Stimulated activated naive B cell treated with anti-CD40 and anti-IgM and Interleukin-4, amounts not matched to agents 10 μg/mL and 1 μg/mL and 100 μg/mL, for 72 hours (primary cell): ENCODE measurements around the gene NDUFA13.
A peak's percentile ranks its signal among the peaks of the same experiment; 100 is the strongest.

ENCODE experiments used
- ATAC-seq, 2 donors: fragments of 150-1000 bp; cut with Tn5 transposase; replicated peaks; 2 replicates each; pipeline ENCODE4 v1.10.0; 2021; ENCODE audit warnings: moderate library complexity in 1 of 2
- DNase-seq: peaks from one replicate; pipeline ENCODE4 v3.0.0; 2021
- H3K27ac Mint-ChIP-seq: one replicate; pipeline ENCODE4 v1.8.0; 2022; ENCODE audit warnings: mild to moderate bottlenecking, mixed read lengths
- H3K27me3 Mint-ChIP-seq, 2 donors: one replicate each; pipeline ENCODE4 v1.8.0; 2022; ENCODE audit warnings: mixed read lengths in 2 of 2
- H3K36me3 Mint-ChIP-seq, 2 donors: one replicate each; pipeline ENCODE4 v1.8.0; 2022; ENCODE audit warnings: mixed read lengths in 2 of 2, mild to moderate bottlenecking in 1 of 2
- H3K4me1 Mint-ChIP-seq, 2 donors: one replicate each; pipeline ENCODE4 v1.8.0; 2022; ENCODE audit warnings: mixed read lengths in 2 of 2, mild to moderate bottlenecking in 1 of 2
- H3K4me3 Mint-ChIP-seq, 2 donors: one replicate each; pipeline ENCODE4 v1.8.0; 2022; ENCODE audit warnings: mild to moderate bottlenecking in 2 of 2, mixed read lengths in 2 of 2, moderate library complexity in 1 of 2
- H3K9me3 Mint-ChIP-seq, 2 donors: one replicate each; pipeline ENCODE4 v1.8.0; 2022; ENCODE audit warnings: mixed read lengths in 2 of 2, mild to moderate bottlenecking in 1 of 2

Gene NDUFA13

GRCh38 chr19:19540064-19540714, 24.2 kb downstream of the NDUFA13 start:
- H3K4me3 Mint-ChIP-seq = peak overlapping the region; percentile 76 to 84
- peaks cover 10 to 13% of the 10 kb centered on the region in 2 donors for H3K36me3 Mint-ChIP-seq
- peak; percentile 41 for DNase-seq
- H3K4me1 Mint-ChIP-seq = peaks cover 20 to 29% of the 10 kb centered on the region in 2 donors
- H3K27ac Mint-ChIP-seq = peak overlapping the region; percentile 42
- ATAC-seq = peak; percentile 27 to 50
- H3K9me3 Mint-ChIP-seq = no peaks in the 10 kb centered on the region
- H3K27me3 Mint-ChIP-seq = peaks cover 52 to 69% of the 10 kb centered on the region in 2 donors

- H3K27ac Mint-ChIP-seq = peak overlapping the region; percentile 42
- no peaks in the 10 kb centered on the region for H3K9me3 Mint-ChIP-seq
- H3K36me3 Mint-ChIP-seq = peaks cover 10 to 11% of the 10 kb centered on the region in 2 donors
- ATAC-seq (peak; percentile 83), DNase-seq (peak; percentile 58)
- H3K27me3 Mint-ChIP-seq = peaks cover 52 to 69% of the 10 kb centered on the region in 2 donors
- peaks cover 20 to 29% of the 10 kb centered on the region in 2 donors for H3K4me1 Mint-ChIP-seq
- peak overlapping the region; percentile 76 to 84 for H3K4me3 Mint-ChIP-seq
These were observed 24.9 kb downstream of the NDUFA13 start for GRCh38 chr19:19540715-19541515.

GRCh38 chr19:19541616-19542015, 25.6 kb downstream of the NDUFA13 start:
- peaks cover 5 to 9% of the 10 kb centered on the region in 2 donors for H3K36me3 Mint-ChIP-seq
- no peaks in the 10 kb centered on the region for H3K9me3 Mint-ChIP-seq
- no peak overlapping the region for H3K27ac Mint-ChIP-seq
- H3K4me1 Mint-ChIP-seq = peaks cover 20 to 29% of the 10 kb centered on the region in 2 donors
- peaks cover 52 to 69% of the 10 kb centered on the region in 2 donors for H3K27me3 Mint-ChIP-seq
- ATAC-seq (no peak), DNase-seq (no peak)
- peak overlapping the region in 1 of 2 donors; percentile 12 for H3K4me3 Mint-ChIP-seq

GRCh38 chr19:19542507-19542906, 26.5 kb downstream of the NDUFA13 start:
- Mint-ChIP-seq H3K4me3 (no peak overlapping the region), H3K4me1 (peaks cover 20 to 29% of the 10 kb centered on the region in 2 donors), H3K27ac (no peak overlapping the region), H3K9me3 (no peaks in the 10 kb centered on the region), H3K36me3 (peaks cover 2 to 5% of the 10 kb centered on the region in 2 donors), H3K27me3 (peaks cover 47 to 62% of the 10 kb centered on the region in 2 donors)
- ATAC-seq (no peak), DNase-seq (no peak)

- no peak overlapping the region for H3K27ac Mint-ChIP-seq
- no peak for ATAC-seq
- H3K36me3 Mint-ChIP-seq = peaks cover 2 to 5% of the 10 kb centered on the region in 2 donors
- H3K9me3 Mint-ChIP-seq = no peaks in the 10 kb centered on the region
- H3K4me1 Mint-ChIP-seq = peaks cover 16 to 29% of the 10 kb centered on the region in 2 donors
- peaks cover 43 to 57% of the 10 kb centered on the region in 2 donors for H3K27me3 Mint-ChIP-seq
- H3K4me3 Mint-ChIP-seq = no peak overlapping the region
- DNase-seq = no peak
These were observed 27.1 kb downstream of the NDUFA13 start for GRCh38 chr19:19543101-19543500.

- Mint-ChIP-seq H3K27me3 (peaks cover 40 to 57% of the 10 kb centered on the region in 2 donors), H3K27ac (no peak overlapping the region), H3K4me1 (peaks cover 13 to 24% of the 10 kb centered on the region in 2 donors), H3K9me3 (no peaks in the 10 kb centered on the region), H3K4me3 (no peak overlapping the region), H3K36me3 (peaks cover 2 to 4% of the 10 kb centered on the region in 2 donors)
- DNase-seq (no peak), ATAC-seq (no peak)
These were observed 27.6 kb downstream of the NDUFA13 start for GRCh38 chr19:19543640-19544039.

GRCh38 chr19:19544257-19544953, 28.4 kb downstream of the NDUFA13 start:
- no peak for DNase-seq
- H3K9me3 Mint-ChIP-seq = no peaks in the 10 kb centered on the region
- no peak overlapping the region for H3K27ac Mint-ChIP-seq

GRCh38 chr19:19544954-19545591, 29.0 kb downstream of the NDUFA13 start:
- Mint-ChIP-seq H3K4me1 (peaks cover 10 to 12% of the 10 kb centered on the region in 2 donors), H3K9me3 (no peaks in the 10 kb centered on the region), H3K27me3 (peaks cover 34 to 57% of the 10 kb centered on the region in 2 donors), H3K4me3 (no peak overlapping the region), H3K27ac (no peak overlapping the region), H3K36me3 (peaks cover 0 to 2% of the 10 kb centered on the region in 2 donors)
- no peak for DNase-seq
- ATAC-seq = no peak

More at GRCh38 chr19:19544257-19544953, 28.4 kb downstream of the NDUFA13 start:
- Mint-ChIP-seq H3K27me3 (peaks cover 34 to 57% of the 10 kb centered on the region in 2 donors), H3K4me3 (no peak overlapping the region), H3K4me1 (peaks cover 10 to 17% of the 10 kb centered on the region in 2 donors), H3K36me3 (peaks cover 0 to 2% of the 10 kb centered on the region in 2 donors)
- no peak for ATAC-seq

- no peak for ATAC-seq
- Mint-ChIP-seq H3K4me3 (no peak overlapping the region), H3K36me3 (no peaks in the 10 kb centered on the region), H3K4me1 (peaks cover 7 to 9% of the 10 kb centered on the region in 2 donors), H3K9me3 (no peaks in the 10 kb centered on the region), H3K27me3 (peaks cover 34 to 54% of the 10 kb centered on the region in 2 donors), H3K27ac (no peak overlapping the region)
- no peak for DNase-seq
These were observed 29.7 kb downstream of the NDUFA13 start for GRCh38 chr19:19545707-19546106.

- H3K4me3 Mint-ChIP-seq = no peak overlapping the region
- ATAC-seq (no peak), DNase-seq (no peak)
- peaks cover 0 to 2% of the 10 kb centered on the region in 2 donors for H3K4me1 Mint-ChIP-seq
- no peak overlapping the region for H3K27ac Mint-ChIP-seq
- H3K27me3 Mint-ChIP-seq = peaks cover 26 to 43% of the 10 kb centered on the region in 2 donors
- H3K36me3 Mint-ChIP-seq = no peaks in the 10 kb centered on the region
- peaks cover 0 to 2% of the 10 kb centered on the region in 2 donors for H3K9me3 Mint-ChIP-seq
These were observed 30.7 kb downstream of the NDUFA13 start for GRCh38 chr19:19546751-19547162.

- no peaks in the 10 kb centered on the region for H3K36me3 Mint-ChIP-seq
- ATAC-seq = no peak
- H3K27me3 Mint-ChIP-seq = peaks cover 16 to 33% of the 10 kb centered on the region in 2 donors
- H3K9me3 Mint-ChIP-seq = peaks cover 0 to 2% of the 10 kb centered on the region in 2 donors
- no peak overlapping the region for H3K27ac Mint-ChIP-seq
- no peaks in the 10 kb centered on the region for H3K4me1 Mint-ChIP-seq
- no peak for DNase-seq
- H3K4me3 Mint-ChIP-seq = no peak overlapping the region
These were observed 31.8 kb downstream of the NDUFA13 start for GRCh38 chr19:19547674-19548336.

GRCh38 chr19:19548915-19549759, 33.1 kb downstream of the NDUFA13 start:
- H3K27ac Mint-ChIP-seq = no peak overlapping the region
- peaks cover 0 to 2% of the 10 kb centered on the region in 2 donors for H3K9me3 Mint-ChIP-seq
- no peaks in the 10 kb centered on the region for H3K4me1 Mint-ChIP-seq
- no peaks in the 10 kb centered on the region for H3K36me3 Mint-ChIP-seq
- DNase-seq (no peak), ATAC-seq (no peak)
- H3K4me3 Mint-ChIP-seq = no peak overlapping the region
- H3K27me3 Mint-ChIP-seq = peaks cover 6 to 20% of the 10 kb centered on the region in 2 donors
